MM.1S (cell line): ENCODE measurements around the gene FGGY.

ENCODE experiments used
- DNase-seq: peaks from one replicate; pipeline ENCODE4 v3.0.0-alpha.2; 2015
- H2AFZ ChIP-seq: fragments of 300-600 bp; sonication (generic); 2 replicates; pipeline ENCODE4 v1.6.0; 2016; ENCODE audit warnings: antibody characterized with exemption, low read length
- H3F3A ChIP-seq: fragments of 300-600 bp; sonication (generic); 2 replicates; pipeline ENCODE4 v1.6.1; 2016; ENCODE audit warnings: mild to moderate bottlenecking, antibody characterized with exemption, low read length, moderate library complexity, mixed read lengths; ENCODE audit not compliant: insufficient read depth
- H3K27ac ChIP-seq: fragments of 300-600 bp; sonication (generic); 2 replicates; pipeline ENCODE4 v1.5.1; 2016; ENCODE audit warnings: mild to moderate bottlenecking, low read length
- H3K27me3 ChIP-seq: fragments of 300-600 bp; sonication (generic); replicated peaks from 2 replicates; pipeline ENCODE4 v1.6.0; 2016; ENCODE audit warnings: low read length; ENCODE audit not compliant: insufficient read depth
- H3K36me3 ChIP-seq: fragments of 300-600 bp; sonication (generic); replicated peaks from 2 replicates; pipeline ENCODE4 v1.6.1; 2016; ENCODE audit warnings: mild to moderate bottlenecking, low read length, mixed read lengths; ENCODE audit not compliant: insufficient read depth
- H3K4me1 ChIP-seq: fragments of 300-600 bp; sonication (generic); 2 replicates; pipeline ENCODE4 v1.6.1; 2016; ENCODE audit warnings: low read length, mixed read lengths
- H3K4me2 ChIP-seq: fragments of 300-600 bp; sonication (generic); 2 replicates; pipeline ENCODE4 v1.6.0; 2016; ENCODE audit warnings: low read depth, low read length
- H3K4me3 ChIP-seq: fragments of 300-600 bp; sonication (generic); 2 replicates; pipeline ENCODE4 v1.5.1; 2016; ENCODE audit warnings: low read length, mixed read lengths
- H3K79me2 ChIP-seq: fragments of 300-600 bp; sonication (generic); 2 replicates; pipeline ENCODE4 v1.6.1; 2016; ENCODE audit warnings: mixed run types, low read length, mixed read lengths
- H3K9ac ChIP-seq: fragments of 300-600 bp; sonication (generic); 2 replicates; pipeline ENCODE4 v1.6.1; 2016; ENCODE audit warnings: low read length, mixed read lengths
- H3K9me2 ChIP-seq: fragments of 300-600 bp; sonication (generic); replicated peaks from 2 replicates; pipeline ENCODE4 v1.6.1; 2016; ENCODE audit warnings: mild to moderate bottlenecking, low read length, mixed read lengths; ENCODE audit not compliant: insufficient read depth
- H3K9me3 ChIP-seq: fragments of 300-600 bp; sonication (generic); replicated peaks from 2 replicates; pipeline ENCODE4 v1.6.1; 2016; ENCODE audit warnings: mild to moderate bottlenecking, low read length, mixed read lengths; ENCODE audit not compliant: insufficient read depth
- H4K20me1 ChIP-seq: fragments of 300-600 bp; sonication (generic); 2 replicates; pipeline ENCODE4 v1.6.1; 2016; ENCODE audit warnings: mild to moderate bottlenecking, low read length, moderate library complexity, mixed read lengths; ENCODE audit not compliant: insufficient read depth
- CTCF ChIP-seq: fragments of 300-600 bp; sonication (generic); IDR thresholded peaks from 2 replicates; pipeline ENCODE4 v1.5.1; 2016; ENCODE audit warnings: antibody characterized with exemption, low read length, mixed read lengths
- EZH2 ChIP-seq: fragments of 300-600 bp; sonication (generic); optimal IDR thresholded peaks from 2 replicates; pipeline ENCODE3; 2017; ENCODE audit warnings: low read depth, mild to moderate bottlenecking, antibody characterized with exemption, low read length, mixed read lengths
- EZH2phosphoT487 ChIP-seq: fragments of 300-600 bp; sonication (generic); IDR thresholded peaks from 2 replicates; pipeline ENCODE4 v1.6.1; 2018; ENCODE audit warnings: antibody characterized with exemption, low read length

Gene FGGY

GRCh38 chr1:59322394-59322793 lies 25.5 kb downstream of the FGGY start:
- Histone ChIP-seq H3K27me3 (no peaks in the 10 kb centered on the region), H3F3A (no peaks in the 10 kb centered on the region), H3K4me2 (no peak overlapping the region), H4K20me1 (no peaks in the 10 kb centered on the region), H2AFZ (no peak overlapping the region), H3K36me3 (no peaks in the 10 kb centered on the region), H3K27ac (no peak overlapping the region), H3K9me3 (no peaks in the 10 kb centered on the region), H3K4me1 (no peaks in the 10 kb centered on the region), H3K9me2 (no peaks in the 10 kb centered on the region), H3K79me2 (no peaks in the 10 kb centered on the region), H3K4me3 (no peak overlapping the region), H3K9ac (no peak overlapping the region)
- TF ChIP-seq EZH2phosphoT487 (no peak), EZH2 (no peak)
- DNase-seq = no peak

DNA sequence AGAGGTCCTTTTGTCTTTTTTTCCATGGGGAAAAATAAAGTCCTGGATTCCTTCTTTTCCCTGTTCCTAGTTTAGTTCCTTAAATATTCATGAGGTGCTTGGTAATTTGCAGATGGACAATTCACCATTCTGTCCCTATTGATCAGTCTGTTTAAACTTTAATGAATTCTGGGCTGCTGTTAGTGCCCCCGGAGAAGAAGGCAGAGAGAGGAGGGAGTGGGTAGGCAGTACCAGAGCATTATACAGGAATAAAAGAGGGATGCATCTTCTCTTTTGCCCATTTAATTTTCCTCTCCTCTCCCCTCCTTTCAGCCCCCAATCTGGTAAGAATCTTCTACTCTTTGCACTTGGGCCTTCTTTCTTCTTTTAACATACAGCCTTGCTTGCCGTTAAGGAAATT lies 25.9 kb downstream of the FGGY start:
- Histone ChIP-seq H3K4me2 (no peak overlapping the region), H3F3A (no peaks in the 10 kb centered on the region), H3K9me2 (no peaks in the 10 kb centered on the region), H3K9me3 (no peaks in the 10 kb centered on the region), H3K9ac (no peak overlapping the region), H3K4me1 (peaks cover 3% of the 10 kb centered on the region; the same call in 1 of the 2 replicates), H3K36me3 (no peaks in the 10 kb centered on the region), H2AFZ (no peak overlapping the region), H3K27me3 (no peaks in the 10 kb centered on the region), H3K4me3 (no peak overlapping the region), H3K79me2 (no peaks in the 10 kb centered on the region), H3K27ac (no peak overlapping the region), H4K20me1 (no peaks in the 10 kb centered on the region)
- no peak for DNase-seq
- no peak for TF ChIP-seq CTCF
- TF ChIP-seq EZH2 = no peak
- no peak for TF ChIP-seq EZH2phosphoT487

DNA sequence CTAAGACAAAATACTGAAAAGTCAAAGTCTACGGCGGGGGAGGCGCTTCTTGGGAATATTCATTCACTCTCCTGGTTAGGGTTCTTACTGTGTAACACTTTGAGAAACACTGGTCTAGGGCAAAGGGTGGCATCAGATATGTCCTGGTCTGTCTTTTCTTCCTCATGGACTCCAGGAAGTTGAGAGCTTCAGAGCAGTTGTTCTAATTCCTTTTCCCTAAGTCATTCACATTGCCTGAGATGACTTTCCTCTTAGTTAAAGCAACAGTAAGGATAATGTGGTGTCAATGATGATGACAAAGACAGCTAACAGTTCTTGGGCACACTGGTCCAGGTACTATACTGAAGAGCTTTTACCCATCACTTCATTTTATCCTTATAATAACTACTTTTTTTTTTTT lies 27.0 kb downstream of the FGGY start:
- Histone ChIP-seq H3K4me1 (peaks cover 11% of the 10 kb centered on the region; the same call in 1 of the 2 replicates), H4K20me1 (no peaks in the 10 kb centered on the region), H3K9ac (no peak overlapping the region), H3K27ac (no peak overlapping the region), H3K4me3 (no peak overlapping the region), H3K4me2 (no peak overlapping the region), H3F3A (peaks cover 10% of the 10 kb centered on the region; the same call in 1 of the 2 replicates), H3K79me2 (no peaks in the 10 kb centered on the region), H3K9me3 (no peaks in the 10 kb centered on the region), H3K27me3 (no peaks in the 10 kb centered on the region), H2AFZ (no peak overlapping the region), H3K36me3 (no peaks in the 10 kb centered on the region), H3K9me2 (no peaks in the 10 kb centered on the region)
- DNase-seq = no peak
- TF ChIP-seq CTCF = no peak
- no peak for TF ChIP-seq EZH2phosphoT487
- TF ChIP-seq EZH2 = no peak

DNA sequence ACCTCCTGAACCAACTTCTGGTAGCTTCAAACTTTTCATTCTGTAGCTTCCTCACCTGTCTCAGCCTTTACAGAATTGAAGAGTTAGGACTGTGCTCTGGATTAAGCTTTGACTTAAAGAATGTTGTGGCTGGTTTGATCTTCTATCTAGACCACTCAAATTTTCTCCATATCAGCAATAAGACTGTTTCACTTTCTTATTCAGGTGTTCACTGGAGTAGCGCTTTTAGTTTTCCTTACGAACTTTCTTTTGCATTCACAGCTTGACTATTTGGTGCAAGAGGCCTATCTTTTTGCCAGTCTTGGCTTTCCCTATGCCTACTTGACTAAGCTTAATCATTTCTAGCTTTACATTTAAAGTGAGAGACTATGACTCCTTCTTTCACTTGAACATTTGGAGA lies 31.5 kb downstream of the FGGY start:
- H3K4me3 ChIP-seq = peak overlapping the region; percentile 9; the same call in 1 of the 2 replicates
- H4K20me1 ChIP-seq = no peaks in the 10 kb centered on the region
- no peak overlapping the region for H3K9ac ChIP-seq
- peaks cover 11% of the 10 kb centered on the region; the same call in 1 of the 2 replicates for H3K4me1 ChIP-seq
- no peaks in the 10 kb centered on the region for H3K27me3 ChIP-seq
- no peaks in the 10 kb centered on the region for H3K79me2 ChIP-seq
- peaks cover 11% of the 10 kb centered on the region; the same call in 1 of the 2 replicates for H3F3A ChIP-seq
- DNase-seq = peak; percentile 86
- H3K9me2 ChIP-seq = no peaks in the 10 kb centered on the region
- peak overlapping the region; percentile 46 for H3K4me2 ChIP-seq
- H3K27ac ChIP-seq = peak overlapping the region; percentile 32; the same call in 1 of the 2 replicates
- no peak overlapping the region for H2AFZ ChIP-seq
- H3K36me3 ChIP-seq = no peaks in the 10 kb centered on the region
- H3K9me3 ChIP-seq = no peaks in the 10 kb centered on the region
- TF ChIP-seq EZH2phosphoT487 = no peak
